ENCODE results near the gene TMEM119.
"Not testable (repeated sequence)": the region's sequence is repeated elsewhere in the genome, so short reads cannot be mapped to it uniquely, and the experiment has no call there.

The TMEM119 gene

GRCh38 chr12:108565146-108565545 is 32.7 kb downstream of the TMEM119 start:
- DNase-seq (ENCODE audit: low read depth) = no peak

- peak; percentile 49 for DNase-seq (ENCODE audit: low read depth)
Measured at GRCh38 chr12:108564724-108565123, 33.2 kb downstream of the TMEM119 start.

DNA sequence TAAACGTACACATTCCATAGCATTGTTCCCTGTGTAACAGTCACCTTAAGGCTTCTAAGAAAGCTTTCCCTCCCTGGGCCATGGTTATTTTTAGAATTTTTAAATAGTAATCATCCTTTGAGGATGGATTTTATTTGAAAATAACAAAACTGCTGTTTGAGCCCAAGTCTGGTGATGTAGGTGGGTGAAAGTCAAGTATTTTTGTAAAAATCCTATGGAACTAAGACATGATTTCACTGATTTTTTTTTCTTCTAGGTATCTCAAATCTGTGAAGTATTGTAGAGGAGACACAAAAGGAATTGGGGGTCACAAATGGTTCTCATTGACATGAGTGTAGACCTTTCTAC is 34.1 kb downstream of the TMEM119 start:
- DNase-seq (ENCODE audit: low read depth) = no peak

- peak; percentile 60 for DNase-seq (ENCODE audit: low read depth)
Measured at GRCh38 chr12:108563136-108563803, 34.6 kb downstream of the TMEM119 start.

DNA sequence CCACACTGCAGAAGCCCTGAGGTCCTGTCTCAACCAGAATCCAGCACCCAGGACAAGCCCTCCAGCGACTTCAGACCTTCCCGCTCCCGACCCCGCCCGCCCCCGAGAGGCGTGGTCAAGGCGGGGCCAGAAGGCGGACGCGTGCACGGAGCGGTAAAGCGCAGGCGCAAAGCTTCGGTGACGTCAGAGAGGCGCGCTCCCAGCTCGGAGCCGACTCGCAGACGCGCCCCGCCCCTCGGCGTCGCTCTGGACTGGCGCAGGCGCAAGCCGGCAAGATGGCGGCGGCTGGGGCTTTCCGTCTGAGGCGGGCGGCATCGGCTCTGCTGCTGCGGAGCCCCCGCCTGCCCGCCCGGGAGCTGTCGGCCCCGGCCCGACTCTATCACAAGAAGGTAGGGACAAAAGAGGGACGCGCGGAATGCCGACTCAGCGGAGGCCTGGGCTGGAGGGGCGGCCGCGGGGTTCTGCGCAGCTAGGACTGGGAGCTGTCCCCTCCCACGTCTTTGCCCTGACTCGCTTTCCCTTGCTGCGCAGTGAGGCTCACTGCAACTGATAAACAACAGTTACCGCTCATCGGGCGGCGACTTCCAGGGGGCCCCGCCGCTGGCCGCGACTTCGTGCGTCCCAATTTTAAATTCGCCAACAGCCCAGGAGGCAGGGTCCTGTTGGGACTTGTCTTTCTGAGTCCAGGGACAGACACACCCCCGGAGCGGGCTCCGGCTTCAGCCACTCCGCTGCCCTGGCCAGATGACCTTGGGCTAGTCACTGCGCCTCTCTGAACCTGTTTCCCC is 35.3 kb downstream of the TMEM119 start, which contains the start of gene ISCU:
Gene ISCU, plus strand, starts transcription at position 249 of the 788 bp plus-strand sequence. Its CDS starts 27 bp downstream, at position 276.
- peak; percentile 94 for DNase-seq (ENCODE audit: low read depth)

- no peak for DNase-seq (ENCODE audit: low read depth)
Measured at GRCh38 chr12:108561852-108562347, 36.0 kb downstream of the TMEM119 start.

DNA sequence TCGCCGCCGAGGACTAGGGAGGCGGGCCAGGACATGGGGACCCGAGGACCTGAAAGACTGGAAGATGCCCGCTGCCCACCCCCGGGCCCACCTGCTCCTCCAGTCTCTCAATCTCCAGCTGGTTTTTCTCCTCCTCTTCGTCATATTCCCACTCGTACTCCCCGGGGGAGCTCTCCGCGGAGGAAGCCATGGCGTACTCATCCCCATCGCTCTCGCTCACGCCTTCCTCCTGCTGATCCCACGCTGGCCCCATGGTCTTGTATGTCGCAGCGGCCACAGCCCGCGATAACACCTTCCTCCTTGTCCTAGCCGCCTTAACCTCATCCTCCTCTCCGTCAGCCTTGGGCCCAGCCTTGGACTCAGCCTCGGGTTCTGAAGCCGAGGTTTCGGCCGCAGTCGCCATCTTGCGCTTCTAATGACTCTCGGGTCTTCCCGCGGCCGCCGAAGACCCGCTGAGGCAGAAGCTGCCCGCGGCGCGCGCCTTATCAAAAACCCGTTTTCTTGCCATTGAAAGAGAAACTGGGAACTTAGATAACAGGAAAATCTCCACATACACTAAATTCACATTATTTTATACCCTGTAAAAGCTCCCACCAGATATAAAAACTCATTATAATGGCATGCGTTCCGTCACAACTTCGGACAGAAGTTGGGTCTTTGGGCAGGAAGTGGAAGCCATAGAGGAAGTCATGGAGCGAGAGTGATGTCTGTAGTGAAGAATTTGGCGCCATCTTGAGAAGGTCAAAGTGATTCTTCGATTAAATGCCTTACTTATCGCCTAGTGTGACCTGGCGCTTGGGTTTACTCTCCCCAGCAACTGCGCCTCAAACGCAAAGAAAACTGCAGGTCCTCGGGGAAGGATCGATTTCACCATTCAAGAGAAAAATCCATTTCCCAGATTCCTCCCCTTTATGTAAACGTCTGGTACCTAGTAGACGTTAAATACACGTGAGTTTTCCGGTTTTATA is 36.8 kb downstream of the TMEM119 start, which contains the start of gene SART3:
Gene SART3, minus strand, starts transcription at position 422 of the 968 bp plus-strand sequence. Its CDS starts 19 bp downstream, at position 403.
- DNase-seq (ENCODE audit: low read depth) = peak; percentile 72

GRCh38 chr12:108560321-108560721 is 37.6 kb downstream of the TMEM119 start:
- DNase-seq (ENCODE audit: low read depth) = peak; percentile 40

GRCh38 chr12:108559748-108560147 is 38.1 kb downstream of the TMEM119 start:
- DNase-seq (ENCODE audit: low read depth) = peak; percentile 38

DNA sequence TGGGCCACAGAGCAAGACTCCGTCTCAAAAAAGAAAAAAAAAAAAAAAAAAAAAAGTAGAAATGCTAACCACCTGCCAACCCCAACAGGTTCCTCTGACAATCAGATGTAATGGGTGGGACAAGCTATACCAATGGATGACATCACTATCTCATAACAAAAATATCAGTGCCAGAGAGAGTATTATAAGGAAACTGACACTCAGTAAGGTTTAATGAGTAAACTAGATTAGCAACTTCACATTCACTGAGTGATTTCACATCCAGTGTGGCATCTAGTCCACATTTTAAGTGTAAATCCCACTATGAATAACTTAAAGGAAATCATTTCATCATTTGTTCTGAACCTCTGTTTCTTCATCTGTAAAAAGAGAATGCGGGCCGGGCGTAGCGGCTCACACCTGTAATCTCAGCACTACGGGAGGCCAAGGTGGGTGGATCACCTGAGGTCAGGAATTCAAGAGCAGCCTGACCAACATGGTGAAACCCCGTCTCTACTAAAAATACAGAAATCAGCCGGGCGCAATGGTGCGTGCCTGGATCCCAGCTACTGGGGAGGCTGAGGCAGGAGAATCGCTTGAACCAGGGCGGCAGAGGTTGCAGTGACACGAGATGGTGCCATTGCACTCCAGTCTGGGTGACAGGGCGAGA is 38.8 kb downstream of the TMEM119 start:
- no peak for DNase-seq (ENCODE audit: low read depth)

- DNase-seq (ENCODE audit: low read depth) = not testable (repeated sequence)
Measured at GRCh38 chr12:108555383-108555782, 42.5 kb downstream of the TMEM119 start.

DNA sequence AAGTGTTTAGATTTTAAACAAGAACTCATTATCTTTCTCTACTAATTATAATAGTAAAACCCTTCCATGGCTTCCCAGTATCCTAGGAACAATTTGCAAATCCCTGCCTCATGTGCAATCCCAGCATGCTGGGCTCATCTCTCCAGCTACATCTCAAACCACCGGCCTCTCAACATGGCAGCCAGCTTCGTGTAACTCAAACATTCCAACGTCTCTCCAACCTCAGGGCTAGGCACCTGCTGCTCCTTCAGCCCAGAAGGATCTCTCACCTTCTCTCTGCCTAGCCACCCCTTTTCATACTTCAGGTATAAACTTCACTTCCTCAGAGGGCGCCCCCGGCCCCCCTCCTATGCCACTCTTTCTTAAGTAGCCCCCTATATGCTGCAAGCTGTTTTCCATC is 44.1 kb downstream of the TMEM119 start:
- DNase-seq (ENCODE audit: low read depth) = no peak

DNA sequence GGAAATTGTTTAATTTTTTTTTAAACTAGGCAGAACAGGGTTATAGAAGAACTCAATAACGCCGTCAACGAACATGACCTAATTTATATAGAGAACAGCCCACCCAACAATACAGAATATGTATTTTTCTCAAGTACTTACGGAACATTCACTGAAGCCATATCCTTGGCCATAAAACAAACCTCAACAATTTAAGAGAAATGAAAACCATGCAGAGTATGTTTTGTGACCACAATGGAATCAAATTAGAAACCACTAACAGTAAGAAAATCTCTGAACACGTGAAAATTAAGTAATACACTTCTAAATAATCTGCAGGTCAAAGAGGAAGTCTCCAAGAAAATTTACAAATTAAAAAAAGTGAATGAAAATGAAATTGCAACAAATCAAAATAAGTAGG is 46.3 kb downstream of the TMEM119 start:
- no peak for DNase-seq (ENCODE audit: low read depth)

DNA sequence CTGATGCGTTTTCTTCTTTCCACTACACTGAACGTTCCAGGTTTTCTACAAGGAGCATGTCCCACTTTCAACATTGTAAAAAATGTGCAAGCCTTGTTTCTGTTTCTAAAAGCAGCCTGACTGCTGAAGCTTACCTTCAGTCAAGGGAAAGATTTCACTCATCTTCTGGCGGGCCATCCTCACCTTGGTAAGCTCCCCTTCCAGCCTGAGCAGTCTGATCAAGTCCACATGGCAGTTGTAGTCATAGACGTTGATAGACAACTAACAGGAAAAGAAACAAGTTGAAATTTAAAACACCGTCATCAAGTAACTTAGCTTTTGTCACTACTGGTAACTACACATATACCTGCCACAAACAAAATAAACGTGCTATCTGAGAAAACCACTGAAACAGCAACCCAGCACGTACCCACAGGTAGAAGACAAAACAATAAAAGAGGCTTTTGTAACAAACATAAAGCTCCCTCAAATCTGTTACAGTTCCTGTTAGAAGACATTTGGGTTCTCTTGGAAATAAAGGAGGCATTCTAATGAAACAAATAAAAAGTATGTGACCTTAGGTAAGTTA is 48.8 kb downstream of the TMEM119 start:
- no peak for DNase-seq (ENCODE audit: low read depth)

GRCh38 chr12:108547686-108548085 is 50.2 kb downstream of the TMEM119 start:
- DNase-seq (ENCODE audit: low read depth) = no peak

GRCh38 chr12:108543652-108544051 is 54.2 kb downstream of the TMEM119 start:
- DNase-seq (ENCODE audit: low read depth) = no peak

DNA sequence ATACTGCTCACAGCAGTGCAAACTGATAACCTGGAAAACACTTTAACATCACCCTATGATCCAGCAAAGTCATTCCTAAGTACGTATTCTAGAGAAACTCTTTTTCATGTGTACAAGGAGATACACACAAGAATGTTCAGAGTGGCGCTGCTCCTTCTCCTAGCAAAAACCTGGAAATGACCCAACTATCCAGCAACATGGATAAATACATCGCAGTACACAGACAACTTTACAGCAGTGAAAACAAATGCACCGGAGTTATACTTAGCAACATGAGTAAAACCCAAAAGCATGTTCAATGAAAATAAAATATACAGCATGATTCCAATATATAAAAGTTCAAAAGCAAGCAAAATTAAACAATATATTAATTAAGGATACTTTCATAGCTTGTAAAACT is 55.6 kb downstream of the TMEM119 start:
- DNase-seq (ENCODE audit: low read depth) = no peak

Measured in CMK (cell line).